ENCODE measurements around the gene UTP11.

The UTP11 gene

GRCh38 chr1:37997256-37998088 is 15.1 kb upstream of the UTP11 start:
- in situ Hi-C loops (cut with HindIII; ENCODE audit: low pct_unique_long_range_greater_than_20kb, low sequenced_read_pairs): no loop called here

GRCh38 chr1:37998089-37998808 is 14.3 kb upstream of the UTP11 start:
- DNase-seq (ENCODE audit: low read depth in 1 of 2, low spot score in 1 of 2): no peak
- in situ Hi-C loops (cut with HindIII; ENCODE audit: low pct_unique_long_range_greater_than_20kb, low sequenced_read_pairs): no loop called here
- no peak for TF ChIP-seq JUND (IDR thresholded peaks at IDR 0.05; ENCODE audit: low read depth)

More at GRCh38 chr1:37997256-37998088, 15.1 kb upstream of the UTP11 start:
- no peak for DNase-seq (ENCODE audit: low read depth in 1 of 2, low spot score in 1 of 2)
- TF ChIP-seq JUND (IDR thresholded peaks at IDR 0.05; ENCODE audit: low read depth): no peak

- no peak for DNase-seq (ENCODE audit: low read depth in 1 of 2, low spot score in 1 of 2)
- no peak for TF ChIP-seq JUND (IDR thresholded peaks at IDR 0.05; ENCODE audit: low read depth)
- in situ Hi-C loops (cut with HindIII; ENCODE audit: low pct_unique_long_range_greater_than_20kb, low sequenced_read_pairs): no loop called here
These were observed 13.6 kb upstream of the UTP11 start for GRCh38 chr1:37998913-37999429.

GRCh38 chr1:37999430-38000232 is 12.9 kb upstream of the UTP11 start:
- no peak for DNase-seq (ENCODE audit: low read depth in 1 of 2, low spot score in 1 of 2)
- TF ChIP-seq JUND (IDR thresholded peaks at IDR 0.05; ENCODE audit: low read depth): no peak
- in situ Hi-C loops (cut with HindIII; ENCODE audit: low pct_unique_long_range_greater_than_20kb, low sequenced_read_pairs): no loop called here

GRCh38 chr1:38000233-38000528 is 12.4 kb upstream of the UTP11 start:
- no peak for TF ChIP-seq JUND (IDR thresholded peaks at IDR 0.05; ENCODE audit: low read depth)
- DNase-seq (ENCODE audit: low read depth in 1 of 2, low spot score in 1 of 2): no peak
- in situ Hi-C loops (cut with HindIII; ENCODE audit: low pct_unique_long_range_greater_than_20kb, low sequenced_read_pairs): no loop called here

GRCh38 chr1:38000529-38001455 is 11.7 kb upstream of the UTP11 start:
- in situ Hi-C loops (cut with HindIII; ENCODE audit: low pct_unique_long_range_greater_than_20kb, low sequenced_read_pairs): no loop called here
- no peak for TF ChIP-seq JUND (IDR thresholded peaks at IDR 0.05; ENCODE audit: low read depth)
- DNase-seq (ENCODE audit: low read depth in 1 of 2, low spot score in 1 of 2): no peak

GRCh38 chr1:38003261-38004250 is 9.0 kb upstream of the UTP11 start:
- TF ChIP-seq JUND (IDR thresholded peaks at IDR 0.05; ENCODE audit: low read depth): no peak
- in situ Hi-C loops (cut with HindIII; ENCODE audit: low pct_unique_long_range_greater_than_20kb, low sequenced_read_pairs): no loop called here

GRCh38 chr1:38004284-38005108 is 8.0 kb upstream of the UTP11 start:
- in situ Hi-C loops (cut with HindIII; ENCODE audit: low pct_unique_long_range_greater_than_20kb, low sequenced_read_pairs): no loop called here
- no peak for DNase-seq (ENCODE audit: low read depth in 1 of 2, low spot score in 1 of 2)

More at GRCh38 chr1:38003261-38004250, 9.0 kb upstream of the UTP11 start:
- DNase-seq (ENCODE audit: low read depth in 1 of 2, low spot score in 1 of 2): no peak

GRCh38 chr1:38005195-38006007 is 7.1 kb upstream of the UTP11 start, which contains the start of gene FHL3:
FHL3 (minus strand) TSS chr1:38005514; CDS start chr1:37999412, 6,102 bp downstream.
- DNase-seq (ENCODE audit: low read depth in 1 of 2, low spot score in 1 of 2): peak; percentile 42 to 70
- TF ChIP-seq JUND (IDR thresholded peaks at IDR 0.05; ENCODE audit: low read depth): no peak
- in situ Hi-C loops (cut with HindIII; ENCODE audit: low pct_unique_long_range_greater_than_20kb, low sequenced_read_pairs): no loop called here

More at GRCh38 chr1:38004284-38005108, 8.0 kb upstream of the UTP11 start:
- no peak for TF ChIP-seq JUND (IDR thresholded peaks at IDR 0.05; ENCODE audit: low read depth)

Measured in T47D (cell line).